ENCODE measurements around the gene ZNF438.
"Not testable (repeated sequence)": the region's sequence is repeated elsewhere in the genome, so short reads cannot be mapped to it uniquely, and the experiment has no call there.

ZNF438 gene

GRCh38 chr10:30987463-30987862 is 44.2 kb downstream of the ZNF438 start:
- no peak for DNase-seq (ENCODE audit: low read depth in 3 of 3)

GRCh38 chr10:30986053-30986555 is 45.6 kb downstream of the ZNF438 start:
- DNase-seq (ENCODE audit: low read depth in 3 of 3), result no peak

GRCh38 chr10:30985512-30985911 is 46.2 kb downstream of the ZNF438 start:
- DNase-seq (ENCODE audit: low read depth in 3 of 3), result no peak

- no peak for DNase-seq (ENCODE audit: low read depth in 3 of 3)
Measured at GRCh38 chr10:30984563-30985328, 46.9 kb downstream of the ZNF438 start.

GRCh38 chr10:30983209-30983608 is 48.5 kb downstream of the ZNF438 start:
- not testable (repeated sequence) for DNase-seq (ENCODE audit: low read depth in 3 of 3)

- DNase-seq (ENCODE audit: low read depth in 3 of 3), result no peak
Measured at GRCh38 chr10:30980951-30981616, 50.6 kb downstream of the ZNF438 start.

GRCh38 chr10:30979956-30980355 is 51.7 kb downstream of the ZNF438 start:
- DNase-seq (ENCODE audit: low read depth in 3 of 3), result no peak

- no peak for DNase-seq (ENCODE audit: low read depth in 3 of 3)
Measured at GRCh38 chr10:30978843-30979242, 52.8 kb downstream of the ZNF438 start.

GRCh38 chr10:30977385-30977784 is 54.3 kb downstream of the ZNF438 start:
- no peak for DNase-seq (ENCODE audit: low read depth in 3 of 3)

- DNase-seq (ENCODE audit: low read depth in 3 of 3), result no peak
Measured at GRCh38 chr10:30974773-30975415, 56.8 kb downstream of the ZNF438 start.

- DNase-seq (ENCODE audit: low read depth in 3 of 3), result no peak
Measured at GRCh38 chr10:30974355-30974754, 57.3 kb downstream of the ZNF438 start.

- no peak for DNase-seq (ENCODE audit: low read depth in 3 of 3)
Measured at GRCh38 chr10:30973737-30974136, 57.9 kb downstream of the ZNF438 start.

GRCh38 chr10:30970760-30971460 is 60.8 kb downstream of the ZNF438 start:
- no peak for DNase-seq (ENCODE audit: low read depth in 3 of 3)

- no peak for DNase-seq (ENCODE audit: low read depth in 3 of 3)
Measured at GRCh38 chr10:30968711-30969110, 63.0 kb downstream of the ZNF438 start.

- no peak for DNase-seq (ENCODE audit: low read depth in 3 of 3)
Measured at GRCh38 chr10:30967650-30968410, 63.8 kb downstream of the ZNF438 start.

GRCh38 chr10:30963992-30964930 is 67.4 kb downstream of the ZNF438 start:
- no peak for DNase-seq (ENCODE audit: low read depth in 3 of 3)

GRCh38 chr10:30962522-30962921 is 69.1 kb downstream of the ZNF438 start:
- DNase-seq (ENCODE audit: low read depth in 3 of 3), result no peak

- DNase-seq (ENCODE audit: low read depth in 3 of 3), result no peak
Measured at GRCh38 chr10:30959836-30960210, 71.8 kb downstream of the ZNF438 start.

- DNase-seq (ENCODE audit: low read depth in 3 of 3), result not testable (repeated sequence)
Measured at GRCh38 chr10:30949218-30949617, 82.4 kb downstream of the ZNF438 start.

GRCh38 chr10:30944005-30944404 is 87.7 kb downstream of the ZNF438 start:
- DNase-seq (ENCODE audit: low read depth in 3 of 3), result no peak

All from stimulated activated CD4-positive, alpha-beta T cell treated with anti-CD3 and anti-CD28 coated beads, TNF-alpha, amount 100 ng/mL, for 4 hours (primary cell).